HepG2 (cell line): ENCODE data around the gene ZDHHC13. TPM values are rescaled to one million over a fixed set of nuclear protein-coding genes. Genes with fewer than 3 reads are reported as not detected.

ENCODE experiments used
- ATAC-seq: fragments of 200-7000 bp; cut with Tn5 transposase; 3 replicates; pipeline ENCODE4 v1.9.1; 2020; ENCODE audit warnings: mild to moderate bottlenecking, moderate library complexity
- BruUV-seq: library from RNA; stranded (reverse); fragments of 400-500 nt; replicated peaks from 2 replicates; lab custom pipeline; 2021; lab: Mats Ljungman, UMichigan
- CTCF ChIA-PET: fragments of 300-600 bp; formaldehyde crosslinking; extraction: SDS; loops from one replicate; lab custom pipeline; 2021; ENCODE audit warnings: low total read pairs, inconsistent platforms, low intra/inter-chr PET ratio; lab: Yijun Ruan, JAX
- POLR2A ChIA-PET: fragments of 350-600 bp; sonication (Branson Sonifier 250); formaldehyde crosslinking; loops from one replicate; lab custom pipeline; 2020; ENCODE audit warnings: antibody characterized with exemption, inconsistent platforms; lab: Yijun Ruan, JAX
- DNase-seq: peaks from one replicate; pipeline ENCODE4 v3.0.0-alpha.2; 2015; ENCODE audit warnings: low spot score
- FAIRE-seq: peaks from 3 replicates; lab custom pipeline; 2011; peaks lifted over from hg19 to GRCh38; lab: Jason Lieb, UNC
- H2AFZ ChIP-seq: one replicate; pipeline ENCODE4 v1.6.1; 2011; ENCODE audit warnings: low read length, inconsistent platforms
- H3K27ac ChIP-seq: fragments of 300-600 bp; 3 replicates; pipeline ENCODE4 v1.8.0; 2011; ENCODE audit warnings: mixed run types, mild to moderate bottlenecking, mixed read lengths, low read length, inconsistent platforms; ENCODE audit not compliant: insufficient read depth; ENCODE audit errors: extremely low read length
- H3K27me3 ChIP-seq, 2 experiments: fragments of 200-600 bp in 1 of 2; 2 replicates in 1 of 2; 3 replicates in 1 of 2; pipeline versions ENCODE4 v1.6.0 to v1.8.0; 2011; ENCODE audit warnings: low read length in 2 of 2, mild to moderate bottlenecking in 2 of 2, moderate library complexity in 2 of 2, inconsistent platforms in 1 of 2; ENCODE audit not compliant: insufficient read depth in 2 of 2, control insufficient read depth in 1 of 2
- H3K36me3 ChIP-seq, 2 experiments: fragments of 200-600 bp in 1 of 2; replicated peaks in 1 of 2; 2 replicates in 1 of 2; 3 replicates in 1 of 2; pipeline versions ENCODE4 v1.5.1 to v1.8.0; 2011; ENCODE audit warnings: low read length in 2 of 2, inconsistent platforms in 1 of 2; ENCODE audit not compliant: insufficient read depth in 2 of 2, control insufficient read depth in 1 of 2
- H3K4me1 ChIP-seq: 2 replicates; pipeline ENCODE4 v1.5.1; 2012; ENCODE audit warnings: low read length, inconsistent platforms; ENCODE audit not compliant: insufficient read depth
- H3K4me2 ChIP-seq: 2 replicates; pipeline ENCODE4 v1.6.0; 2011; ENCODE audit warnings: low read depth, low read length, inconsistent platforms
- H3K4me3 ChIP-seq, 3 experiments: fragments of 200-600 bp in 1 of 3; sonication (generic), shearing (Covaris generic) in 1 of 3; replicated peaks in 1 of 3; 2 replicates each; pipeline ENCODE4 v1.5.1; 2011 to 2016; ENCODE audit warnings: low read length in 3 of 3, inconsistent platforms in 2 of 3, low read depth in 2 of 3, mild to moderate bottlenecking in 2 of 3, control low read depth in 1 of 3, mixed read lengths in 1 of 3; ENCODE audit not compliant: insufficient read depth in 1 of 3
- H3K79me2 ChIP-seq: one replicate; pipeline ENCODE4 v1.6.1; 2011; ENCODE audit warnings: low read length, inconsistent platforms; ENCODE audit not compliant: insufficient read depth
- H3K9ac ChIP-seq: 2 replicates; pipeline ENCODE4 v1.6.0; 2011; ENCODE audit warnings: mild to moderate bottlenecking, low read depth, low read length, inconsistent platforms; ENCODE audit not compliant: insufficient read depth
- H3K9me3 ChIP-seq: 2 replicates; pipeline ENCODE4 v1.5.1; 2012; ENCODE audit warnings: mild to moderate bottlenecking, low read length
- H4K20me1 ChIP-seq: 2 replicates; pipeline ENCODE4 v1.6.0; 2011; ENCODE audit warnings: inconsistent platforms, mild to moderate bottlenecking, low read length, moderate library complexity; ENCODE audit not compliant: insufficient read depth
- ATF7 ChIP-seq, 2 experiments: fragments of 450-650 bp in 1 of 2; sonication (generic) in 1 of 2; formaldehyde crosslinking in 1 of 2; IDR thresholded peaks; 2 replicates each; pipeline versions ENCODE4 v1.4.0 to v1.6.1; 2016 to 2020; ENCODE audit warnings: antibody characterized with exemption in 1 of 2, mild to moderate bottlenecking in 1 of 2, missing genetic modification reagents in 1 of 2
- CBFB ChIP-seq: sonication (generic); formaldehyde crosslinking; IDR thresholded peaks from 2 replicates; pipeline ENCODE4 v1.4.0; 2020; ENCODE audit warnings: missing genetic modification reagents
- PTBP1 ChIP-seq: fragments of 200-400 bp; formaldehyde crosslinking; IDR thresholded peaks from 2 replicates; pipeline ENCODE4 v1.6.1; 2018; ENCODE audit warnings: low read length, low read depth; ENCODE audit not compliant: poor library complexity, severe bottlenecking
- RAD21 ChIP-seq: fragments of 450-650 bp; formaldehyde crosslinking; IDR thresholded peaks from 2 replicates; pipeline ENCODE4 v1.5.0; 2020; ENCODE audit warnings: mild to moderate bottlenecking
- REL ChIP-seq: sonication (generic); formaldehyde crosslinking; conservative IDR thresholded peaks from 2 replicates; pipeline ENCODE4 v1.8.0; 2022; ENCODE audit warnings: mild to moderate bottlenecking, missing genetic modification reagents, moderate library complexity
- ZBTB3 ChIP-seq: sonication (generic); formaldehyde crosslinking; IDR thresholded peaks from 2 replicates; pipeline ENCODE4 v1.4.0; 2020; ENCODE audit warnings: low read depth, mild to moderate bottlenecking, moderate library complexity, missing genetic modification reagents, borderline replicate concordance
- ZNF232 ChIP-seq: sonication (generic); formaldehyde crosslinking; IDR thresholded peaks from 2 replicates; pipeline ENCODE4 v1.4.0; 2020; ENCODE audit warnings: missing genetic modification reagents, borderline replicate concordance
- ZNF3 ChIP-seq: IDR thresholded peaks from 2 replicates; pipeline ENCODE4 v1.7.0; 2017; ENCODE audit warnings: inconsistent platforms
- ZNF326 ChIP-seq: sonication (generic); formaldehyde crosslinking; IDR thresholded peaks from 2 replicates; pipeline ENCODE4 v1.4.0; 2020; ENCODE audit warnings: missing genetic modification reagents, borderline replicate concordance
- ZNF337 ChIP-seq: sonication (generic); formaldehyde crosslinking; IDR thresholded peaks from 2 replicates; pipeline ENCODE4 v1.5.1; 2020; ENCODE audit warnings: missing genetic modification reagents, low read depth, mild to moderate bottlenecking, borderline replicate concordance
- ZSCAN25 ChIP-seq: sonication (generic); formaldehyde crosslinking; IDR thresholded peaks from 2 replicates; pipeline ENCODE4 v1.8.0; 2022; ENCODE audit warnings: mild to moderate bottlenecking, missing genetic modification reagents
- WGBS: methylation state at CpG from one replicate; pipeline ENCODE4 v1.1.6; 2017; ENCODE audit warnings: low lambda C conversion rate; 5-methylcytosine and 5-hydroxymethylcytosine counted together
- in situ Hi-C: cut with HindIII; loops from 2 replicates; pipeline ENCODE4 v1.10.0; 2017; ENCODE audit warnings: low pct_unique_long_range_greater_than_20kb; ENCODE audit not compliant: extremely low pct_ligation_motif_present
- intact Hi-C: fragments of 100-400 bp; cut with micrococcal nuclease; formaldehyde crosslinking; loops from one replicate; pipeline ENCODE4 v1.10.0; 2022; ENCODE audit not compliant: unreplicated experiment
- polyA plus RNA-seq, 8 experiments: library from polyadenylated mRNA; depleted of rRNA in 3 of 8; stranded (reverse) in 7 of 8; unstranded in 1 of 8; fragments of >200 nt; fragmentation: Illumina TruSeq in 4 of 8; extraction: Trizol in 4 of 8; gene quantifications; 2 replicates each; pipeline versions ENCODE4 v1.2.1 to v1.2.3, GENCODE V29; 2011 to 2016; ENCODE audit warnings: low read depth in 4 of 8, missing spikeins in 1 of 8, mixed read lengths in 1 of 8; ENCODE audit not compliant: insufficient read depth in 1 of 8
- total RNA-seq, 5 experiments: library from RNA; depleted of rRNA; stranded (reverse); fragments of >200 nt; fragmentation: Illumina TruSeq; extraction: Trizol; gene quantifications; 2 replicates each; pipeline ENCODE4 v1.2.3, GENCODE V29; 2016; ENCODE audit warnings: low read depth in 1 of 5
- TF ChIP-seq, protein P1 (sequence below): sonication (generic); formaldehyde crosslinking; IDR thresholded peaks from 2 replicates; pipeline ENCODE4 v1.4.0; 2020; ENCODE audit warnings: low read depth, mild to moderate bottlenecking, missing genetic modification reagents

The ZDHHC13 gene
- total and polyA plus RNA-seq, 2 of the 13 experiments (the other 11 are each of a cell fraction or from before 2014, with no cell fraction given): 10.9 to 11.8 TPM

DNA sequence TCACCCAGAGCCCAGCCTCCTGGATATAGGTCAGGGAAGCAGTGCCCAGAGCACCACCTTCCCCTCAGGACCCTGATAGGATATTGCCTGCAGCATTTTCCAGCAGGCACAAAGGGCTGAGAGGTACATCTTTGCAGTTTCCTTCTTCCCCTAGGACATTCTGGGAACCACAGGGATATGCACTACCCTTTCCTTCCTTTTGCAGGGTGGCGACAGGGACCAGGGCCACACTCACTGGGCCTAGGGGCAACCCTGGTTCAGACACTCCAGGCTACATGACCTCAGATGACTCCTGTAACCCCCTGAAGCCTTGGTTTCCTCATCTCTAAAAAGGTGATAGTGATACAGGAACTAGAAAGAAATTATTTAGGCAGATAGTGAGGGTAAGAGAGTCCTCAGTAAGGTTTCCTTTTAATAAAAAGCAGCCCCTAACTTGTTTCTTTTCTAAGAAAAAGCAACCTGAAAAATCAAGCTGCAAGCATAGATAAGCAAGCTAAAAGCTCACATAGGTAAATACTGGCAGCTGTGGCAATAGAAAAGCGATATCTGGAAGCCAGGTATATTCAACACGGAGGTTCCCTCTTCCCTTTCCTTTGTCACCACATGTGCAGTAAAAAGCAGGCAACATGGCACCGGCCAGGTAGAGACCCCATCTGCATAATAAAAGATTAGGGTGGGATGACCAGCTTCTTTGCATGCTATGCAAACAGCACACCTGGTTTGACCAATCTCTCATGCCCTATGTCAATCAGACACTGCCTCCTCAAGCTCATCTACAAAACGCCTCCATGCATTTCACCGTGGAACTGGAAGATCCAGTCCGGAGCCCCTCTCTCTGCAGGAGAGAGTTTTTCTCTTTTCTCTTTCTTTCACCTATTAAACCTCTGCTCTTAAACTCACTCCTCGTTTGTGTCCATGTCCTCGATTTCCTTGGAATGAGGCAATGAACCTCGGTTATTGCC is 43.2 kb upstream of the ZDHHC13 start:
- DNase-seq (no peak), FAIRE-seq (no peak), ATAC-seq (no peak)
- BruUV-seq: no TSS peak
- no peaks in the 10 kb centered on the region for H3K36me3 ChIP-seq
- no peaks in the 10 kb centered on the region for H3K4me1 ChIP-seq
- H3K4me3 ChIP-seq: no peak overlapping the region
- H3K9ac ChIP-seq: no peak overlapping the region
- TF ChIP-seq ZBTB3 (CRISPR knock-in tag) (no peak), ZNF326 (CRISPR knock-in tag) (no peak)
- H2AFZ ChIP-seq: no peak overlapping the region
- no peaks in the 10 kb centered on the region for H4K20me1 ChIP-seq
- intact Hi-C loops (loop anchor here (10.0 kb wide), 1 partner anchor 181 kb away; no protein-coding TSS in a partner anchor), in situ Hi-C loops (loop anchor here (5.0 to 10.0 kb wide), 3 partner anchors 484 to 831 kb away; no protein-coding TSS in a partner anchor)
- no peak overlapping the region for H3K27ac ChIP-seq
- H3K27me3 ChIP-seq: peaks cover 2 to 19% of the 10 kb centered on the region in 2 experiments; a peak in 3 of 5 replicates
- ChIA-PET POLR2A (no interaction called here), CTCF (no interaction called here)
- H3K9me3 ChIP-seq: no peaks in the 10 kb centered on the region
- no peaks in the 10 kb centered on the region for H3K79me2 ChIP-seq
- H3K4me2 ChIP-seq: no peak overlapping the region
- 14% methylated on average over 8 of the region's 10 CpGs for WGBS

DNA sequence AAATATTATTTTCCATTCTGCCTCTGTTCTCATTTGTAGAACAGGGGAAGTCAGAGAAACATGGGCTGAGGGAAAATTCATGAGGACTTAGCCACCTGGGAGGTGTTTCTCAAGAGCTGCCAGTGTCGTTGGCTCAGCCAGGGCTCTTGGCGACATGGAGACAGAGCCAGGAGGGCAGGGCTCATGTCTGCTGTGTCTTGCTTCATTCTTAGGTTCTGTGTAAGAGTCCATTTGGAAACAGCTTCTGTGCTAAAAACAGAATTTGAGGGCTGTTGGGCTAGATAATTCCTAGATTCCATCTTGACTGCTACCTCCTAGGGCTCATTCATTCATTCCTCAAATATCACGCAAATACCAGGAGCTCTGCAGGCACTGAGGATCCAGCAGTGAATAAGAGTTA is 41.3 kb upstream of the ZDHHC13 start:
- Histone ChIP-seq H3K4me3 (no peak overlapping the region), H3K27ac (no peak overlapping the region), H3K9me3 (no peaks in the 10 kb centered on the region), H3K4me2 (no peak overlapping the region), H3K36me3 (no peaks in the 10 kb centered on the region), H3K4me1 (peaks cover 2% of the 10 kb centered on the region; the same call in 1 of the 2 replicates), H3K9ac (no peak overlapping the region), H3K27me3 (peaks cover 4 to 19% of the 10 kb centered on the region in 2 experiments; a peak in 3 of 5 replicates), H4K20me1 (no peaks in the 10 kb centered on the region), H3K79me2 (no peaks in the 10 kb centered on the region)
- 0% methylated on average over 3 of the region's 3 CpGs for WGBS
- no TSS peak for BruUV-seq
- CTCF ChIA-PET: no interaction called here
- intact Hi-C loops: loop anchor here (10.0 kb wide), 1 partner anchor 179 kb away; no protein-coding TSS in a partner anchor
- in situ Hi-C loops: loop anchor here (10.0 kb wide), 2 partner anchors 659 to 829 kb away; no protein-coding TSS in a partner anchor
- ATAC-seq: no peak
- POLR2A ChIA-PET: no interaction called here
- no peak for TF ChIP-seq ATF7 (IDR thresholded peaks at IDR 0.05)
- TF ChIP-seq ATF7 (CRISPR knock-in tag; IDR thresholded peaks at IDR 0.05): no peak
- no peak for TF ChIP-seq ZNF3 (CRISPR knock-in tag)
- TF ChIP-seq, protein P1, sequence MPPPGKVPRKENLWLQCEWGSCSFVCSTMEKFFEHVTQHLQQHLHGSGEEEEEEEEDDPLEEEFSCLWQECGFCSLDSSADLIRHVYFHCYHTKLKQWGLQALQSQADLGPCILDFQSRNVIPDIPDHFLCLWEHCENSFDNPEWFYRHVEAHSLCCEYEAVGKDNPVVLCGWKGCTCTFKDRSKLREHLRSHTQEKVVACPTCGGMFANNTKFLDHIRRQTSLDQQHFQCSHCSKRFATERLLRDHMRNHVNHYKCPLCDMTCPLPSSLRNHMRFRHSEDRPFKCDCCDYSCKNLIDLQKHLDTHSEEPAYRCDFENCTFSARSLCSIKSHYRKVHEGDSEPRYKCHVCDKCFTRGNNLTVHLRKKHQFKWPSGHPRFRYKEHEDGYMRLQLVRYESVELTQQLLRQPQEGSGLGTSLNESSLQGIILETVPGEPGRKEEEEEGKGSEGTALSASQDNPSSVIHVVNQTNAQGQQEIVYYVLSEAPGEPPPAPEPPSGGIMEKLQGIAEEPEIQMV (CRISPR knock-in tag): no peak
- no peak for TF ChIP-seq PTBP1
- no peak for TF ChIP-seq CBFB (CRISPR knock-in tag)
- no peak for TF ChIP-seq ZSCAN25 (CRISPR knock-in tag)
- TF ChIP-seq ZNF337 (CRISPR knock-in tag): no peak
- no peak for TF ChIP-seq RAD21
- TF ChIP-seq REL (CRISPR knock-in tag): no peak
- no peak for TF ChIP-seq ZNF232 (CRISPR knock-in tag)
- TF ChIP-seq, all 625 proteins: peak for 0
- no peak for FAIRE-seq
- no peak overlapping the region for H2AFZ ChIP-seq
- DNase-seq: no peak
